ENCODE data around the gene LAGE3. TPM values are rescaled to one million over a fixed set of nuclear protein-coding genes. Genes with fewer than 3 reads are reported as not detected.

LAGE3 gene
- total and polyA plus RNA-seq, 2 donors (not counting 3 experiments of a cell fraction or from before 2014, with no cell fraction given) = 14.3 to 31.9 TPM

GRCh38 chrX:154494715-154495114 is 15.6 kb upstream of the LAGE3 start:
- no peak overlapping the region for H3K9ac ChIP-seq (replicated peaks; ENCODE audit: extremely low read depth, insufficient read depth, low read length)
- no peaks in the 10 kb centered on the region for H4K20me1 ChIP-seq (replicated peaks; ENCODE audit: control insufficient read depth, extremely low read depth, insufficient read depth, low read length)
- FAIRE-seq (no peak), DNase-seq (ENCODE audit: low read depth, low spot score) (no peak)
- no peaks in the 10 kb centered on the region for H3K79me2 ChIP-seq (ENCODE audit: control insufficient read depth, insufficient read depth, low read length)
- H3K27me3 ChIP-seq (ENCODE audit: control insufficient read depth in 2 of 2, insufficient read depth in 2 of 2, low read length in 2 of 2) = no peaks in the 10 kb centered on the region
- H3K4me1 ChIP-seq (ENCODE audit: control insufficient read depth, extremely low read depth, insufficient read depth, low read length) = no peaks in the 10 kb centered on the region
- H2AFZ ChIP-seq (ENCODE audit: low read depth, low read length) = no peak overlapping the region
- dilution Hi-C loops (cut with MboI; ENCODE audit: extremely low pct_ligation_motif_present, low sequenced_read_pairs) = no loop called here
- no peaks in the 10 kb centered on the region for H3K9me1 ChIP-seq (replicated peaks; ENCODE audit: control insufficient read depth, extremely low read depth, insufficient read depth, low read length)
- CTCF ChIA-PET = no interaction called here
- no peak for TF ChIP-seq GATA2 (IDR thresholded peaks at IDR 0.05; ENCODE audit: insufficient read depth, insufficient read length, low read depth, low read length)
- no peak for TF ChIP-seq JUN (IDR thresholded peaks at IDR 0.05; ENCODE audit: borderline replicate concordance, insufficient read depth, insufficient read length, low read depth)
- no peak for TF ChIP-seq POLR2AphosphoS5 (IDR thresholded peaks at IDR 0.05; ENCODE audit: insufficient read depth, low read depth, low read length)
- no peak for TF ChIP-seq FOS (IDR thresholded peaks at IDR 0.05; ENCODE audit: borderline replicate concordance, insufficient read depth, low read length)
- TF ChIP-seq MAX (IDR thresholded peaks at IDR 0.05; ENCODE audit: insufficient read depth, insufficient read length) = no peak
- TF ChIP-seq EZH2 (IDR thresholded peaks at IDR 0.05; ENCODE audit: borderline replicate concordance, low read depth, low read length, severe bottlenecking) = no peak
- TF ChIP-seq MYC (IDR thresholded peaks at IDR 0.05; ENCODE audit: low read depth, low read length) = no peak
- no peak for TF ChIP-seq POLR2A (IDR thresholded peaks at IDR 0.05; ENCODE audit: low read depth, low read length)
- no peak for TF ChIP-seq CTCF (IDR thresholded peaks at IDR 0.05; ENCODE audit: extremely low read depth in 1 of 2, insufficient read depth in 1 of 2, low read depth in 1 of 2, low read length in 2 of 2)
- H3K27ac ChIP-seq (ENCODE audit: insufficient read depth, low read depth, low read length) = no peak overlapping the region
- no TSS peak for BruUV-seq (replicated peaks)
- no peak overlapping the region for H3K4me2 ChIP-seq (ENCODE audit: insufficient read depth, low read length)
- H3K36me3 ChIP-seq (ENCODE audit: control insufficient read depth in 2 of 2, extremely low read depth in 1 of 2, insufficient read depth in 2 of 2, low read length in 2 of 2) = no peaks in the 10 kb centered on the region
- POLR2A ChIA-PET = no interaction called here
- no peak overlapping the region for H3K4me3 ChIP-seq (replicated peaks in 1 of 3; ENCODE audit: insufficient read depth in 1 of 3, low read depth in 1 of 3, low read length in 3 of 3)
- intact Hi-C loops (cut with micrococcal nuclease) = no loop called here
- H3K9me3 ChIP-seq (replicated peaks; ENCODE audit: control insufficient read depth, insufficient read depth, low read length) = no peaks in the 10 kb centered on the region

All from endothelial cell of umbilical vein (primary cell).